Left ventricle myocardium inferior (tissue), 1 donor: ENCODE data around the gene NKAPD1. TPM values are rescaled to one million over a fixed set of nuclear protein-coding genes. Genes with fewer than 3 reads are reported as not detected.

Experiments
- DNase-seq: peaks from one replicate; pipeline ENCODE4 v3.0.0-alpha.2; 2020
- H3K27ac ChIP-seq: fragments of 200-600 bp; replicated peaks from 2 replicates; pipeline ENCODE4 v1.8.0; 2021
- H3K27me3 ChIP-seq: fragments of 200-600 bp; 2 replicates; pipeline ENCODE4 v1.8.0; 2021; ENCODE audit warnings: low read depth
- H3K36me3 ChIP-seq: fragments of 200-600 bp; 2 replicates; pipeline ENCODE4 v1.8.0; 2021
- H3K4me1 ChIP-seq: fragments of 200-600 bp; 2 replicates; pipeline ENCODE4 v1.8.0; 2021
- H3K4me3 ChIP-seq: fragments of 200-600 bp; 2 replicates; pipeline ENCODE4 v1.8.0; 2021; ENCODE audit warnings: mild to moderate bottlenecking, moderate library complexity
- H3K9me3 ChIP-seq: fragments of 200-600 bp; replicated peaks from 2 replicates; pipeline ENCODE4 v1.8.0; 2021
- CTCF ChIP-seq: fragments of 200-600 bp; IDR thresholded peaks from 2 replicates; pipeline ENCODE4 v1.8.0; 2021; ENCODE audit warnings: antibody characterized with exemption, mild to moderate bottlenecking, borderline replicate concordance
- intact Hi-C: fragments of 100-400 bp; cut with micrococcal nuclease; formaldehyde crosslinking; loops from one replicate; pipeline ENCODE4 v1.11.0; 2022
- total RNA-seq: library from RNA; stranded (reverse); fragmentation: NEBNext Ultra II Directional; extraction: Animal tissue kit (Norgen Biotek cat#: 25700); gene quantifications from one replicate; pipeline ENCODE4 v1.2.1, GENCODE V29; 2021
- donor health status: DM: no; HTN: yes; CAD: no; lungs with severe emphysema.

Gene NKAPD1
- total RNA-seq, 1 donor from 2014 or later: 7.6 TPM

GRCh38 chr11:112097734-112098528 lies 23.8 kb downstream of the NKAPD1 start:
- TF ChIP-seq CTCF: no peak
- no peaks in the 10 kb centered on the region for H3K27me3 ChIP-seq
- no peak overlapping the region for H3K27ac ChIP-seq
- H3K9me3 ChIP-seq: no peaks in the 10 kb centered on the region
- peaks cover 6% of the 10 kb centered on the region for H3K4me1 ChIP-seq
- intact Hi-C loops: no loop called here
- H3K36me3 ChIP-seq: peaks cover 54% of the 10 kb centered on the region
- DNase-seq: no peak
- no peak overlapping the region for H3K4me3 ChIP-seq

GRCh38 chr11:112100462-112100861 lies 26.4 kb downstream of the NKAPD1 start:
- no peak overlapping the region for H3K27ac ChIP-seq
- intact Hi-C loops: no loop called here

GRCh38 chr11:112103446-112103845 lies 29.3 kb downstream of the NKAPD1 start:
- H3K27ac ChIP-seq: no peak overlapping the region
- H3K27me3 ChIP-seq: no peaks in the 10 kb centered on the region
- H3K4me3 ChIP-seq: no peak overlapping the region
- H3K36me3 ChIP-seq: peaks cover 5% of the 10 kb centered on the region
- intact Hi-C loops: no loop called here
- no peaks in the 10 kb centered on the region for H3K9me3 ChIP-seq
- no peak for DNase-seq
- TF ChIP-seq CTCF: no peak
- peaks cover 6% of the 10 kb centered on the region for H3K4me1 ChIP-seq

More at GRCh38 chr11:112100462-112100861, 26.4 kb downstream of the NKAPD1 start:
- no peaks in the 10 kb centered on the region for H3K9me3 ChIP-seq
- H3K36me3 ChIP-seq: peaks cover 28% of the 10 kb centered on the region
- DNase-seq: no peak
- peaks cover 6% of the 10 kb centered on the region for H3K4me1 ChIP-seq
- no peaks in the 10 kb centered on the region for H3K27me3 ChIP-seq
- no peak overlapping the region for H3K4me3 ChIP-seq
- no peak for TF ChIP-seq CTCF

- Histone ChIP-seq H3K4me3 (no peak overlapping the region), H3K36me3 (peaks cover 5% of the 10 kb centered on the region), H3K27me3 (no peaks in the 10 kb centered on the region), H3K4me1 (no peaks in the 10 kb centered on the region), H3K27ac (no peak overlapping the region), H3K9me3 (peaks cover 5% of the 10 kb centered on the region)
- no peak for TF ChIP-seq CTCF
- intact Hi-C loops: no loop called here
- DNase-seq: no peak
Measured at GRCh38 chr11:112106070-112106469, 32.0 kb downstream of the NKAPD1 start.

- peak; percentile 78 for TF ChIP-seq CTCF
- H3K4me1 ChIP-seq: peaks cover 5% of the 10 kb centered on the region
- no peak overlapping the region for H3K27ac ChIP-seq
- DNase-seq: no peak
- peak overlapping the region; percentile 21 for H3K4me3 ChIP-seq
- intact Hi-C loops: loop anchor here (10.0 kb wide), 1 partner anchor 61 kb away; the partner anchor contains the start of gene BCO2
- no peaks in the 10 kb centered on the region for H3K27me3 ChIP-seq
- peaks cover 5% of the 10 kb centered on the region for H3K9me3 ChIP-seq
- H3K36me3 ChIP-seq: peaks cover under 1% of the 10 kb centered on the region
Measured at GRCh38 chr11:112113539-112114457, 39.7 kb downstream of the NKAPD1 start.
